Left ventricle myocardium inferior (tissue), 1 donor: Measurements from ENCODE around the gene GPR108. TPM values are rescaled to one million over a fixed set of nuclear protein-coding genes. Genes with fewer than 3 reads are reported as not detected.

ENCODE experiments used
- DNase-seq: peaks from one replicate; pipeline ENCODE4 v3.0.0-alpha.2; 2020
- H3K27ac ChIP-seq: fragments of 200-600 bp; replicated peaks from 2 replicates; pipeline ENCODE4 v1.8.0; 2021
- H3K27me3 ChIP-seq: fragments of 200-600 bp; 2 replicates; pipeline ENCODE4 v1.8.0; 2021; ENCODE audit warnings: low read depth
- H3K36me3 ChIP-seq: fragments of 200-600 bp; 2 replicates; pipeline ENCODE4 v1.8.0; 2021
- H3K4me1 ChIP-seq: fragments of 200-600 bp; 2 replicates; pipeline ENCODE4 v1.8.0; 2021
- H3K4me3 ChIP-seq: fragments of 200-600 bp; 2 replicates; pipeline ENCODE4 v1.8.0; 2021; ENCODE audit warnings: mild to moderate bottlenecking, moderate library complexity
- H3K9me3 ChIP-seq: fragments of 200-600 bp; replicated peaks from 2 replicates; pipeline ENCODE4 v1.8.0; 2021
- intact Hi-C: fragments of 100-400 bp; cut with micrococcal nuclease; formaldehyde crosslinking; loops from one replicate; pipeline ENCODE4 v1.11.0; 2022
- total RNA-seq: library from RNA; stranded (reverse); fragmentation: NEBNext Ultra II Directional; extraction: Animal tissue kit (Norgen Biotek cat#: 25700); gene quantifications from one replicate; pipeline ENCODE4 v1.2.1, GENCODE V29; 2021
- TF ChIP-seq, protein P1 (sequence below): fragments of 200-600 bp; IDR thresholded peaks from 2 replicates; pipeline ENCODE4 v1.8.0; 2021; ENCODE audit warnings: antibody characterized with exemption, mild to moderate bottlenecking, borderline replicate concordance
- donor health status: DM: no; HTN: yes; CAD: no; lungs with severe emphysema.

GPR108 gene
- total RNA-seq, 1 donor from 2014 or later, result 22.4 TPM

DNA sequence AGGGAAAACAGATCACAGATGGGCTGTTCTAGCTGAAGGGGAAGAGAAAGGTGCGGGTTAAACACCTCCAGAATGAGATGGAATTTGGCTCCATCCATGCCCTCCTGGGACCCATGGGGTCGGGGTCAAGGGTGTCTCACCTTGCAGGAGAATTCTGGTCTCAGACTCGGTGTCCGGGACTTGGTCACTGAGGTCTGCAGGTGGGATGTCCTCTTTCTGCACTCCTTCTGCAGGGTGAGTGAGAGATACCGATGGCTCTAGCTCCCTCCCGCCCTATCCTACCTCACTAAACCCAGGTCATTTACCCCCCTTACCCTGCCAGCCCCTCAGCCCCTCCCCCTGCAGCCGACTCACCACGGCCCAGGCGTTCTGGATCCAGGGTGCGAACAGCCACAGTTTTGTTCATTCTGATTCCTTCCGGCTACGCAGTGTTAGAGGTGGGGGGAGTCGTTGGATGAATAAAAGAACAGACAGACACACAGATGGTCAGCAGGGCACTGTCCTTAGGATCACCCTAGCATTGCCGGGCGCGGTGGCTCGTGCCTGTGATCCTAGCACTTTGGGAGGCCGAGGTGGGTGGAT lies 41.0 kb downstream of the GPR108 start:
- Histone ChIP-seq H3K36me3 (peaks cover 4% of the 10 kb centered on the region), H3K4me3 (no peak overlapping the region), H3K27me3 (peaks cover 21% of the 10 kb centered on the region), H3K27ac (no peak overlapping the region), H3K9me3 (no peaks in the 10 kb centered on the region), H3K4me1 (no peaks in the 10 kb centered on the region)
- TF ChIP-seq, protein P1, sequence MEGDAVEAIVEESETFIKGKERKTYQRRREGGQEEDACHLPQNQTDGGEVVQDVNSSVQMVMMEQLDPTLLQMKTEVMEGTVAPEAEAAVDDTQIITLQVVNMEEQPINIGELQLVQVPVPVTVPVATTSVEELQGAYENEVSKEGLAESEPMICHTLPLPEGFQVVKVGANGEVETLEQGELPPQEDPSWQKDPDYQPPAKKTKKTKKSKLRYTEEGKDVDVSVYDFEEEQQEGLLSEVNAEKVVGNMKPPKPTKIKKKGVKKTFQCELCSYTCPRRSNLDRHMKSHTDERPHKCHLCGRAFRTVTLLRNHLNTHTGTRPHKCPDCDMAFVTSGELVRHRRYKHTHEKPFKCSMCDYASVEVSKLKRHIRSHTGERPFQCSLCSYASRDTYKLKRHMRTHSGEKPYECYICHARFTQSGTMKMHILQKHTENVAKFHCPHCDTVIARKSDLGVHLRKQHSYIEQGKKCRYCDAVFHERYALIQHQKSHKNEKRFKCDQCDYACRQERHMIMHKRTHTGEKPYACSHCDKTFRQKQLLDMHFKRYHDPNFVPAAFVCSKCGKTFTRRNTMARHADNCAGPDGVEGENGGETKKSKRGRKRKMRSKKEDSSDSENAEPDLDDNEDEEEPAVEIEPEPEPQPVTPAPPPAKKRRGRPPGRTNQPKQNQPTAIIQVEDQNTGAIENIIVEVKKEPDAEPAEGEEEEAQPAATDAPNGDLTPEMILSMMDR, result no peak
- intact Hi-C loops, result no loop called here
- DNase-seq, result no peak

DNA sequence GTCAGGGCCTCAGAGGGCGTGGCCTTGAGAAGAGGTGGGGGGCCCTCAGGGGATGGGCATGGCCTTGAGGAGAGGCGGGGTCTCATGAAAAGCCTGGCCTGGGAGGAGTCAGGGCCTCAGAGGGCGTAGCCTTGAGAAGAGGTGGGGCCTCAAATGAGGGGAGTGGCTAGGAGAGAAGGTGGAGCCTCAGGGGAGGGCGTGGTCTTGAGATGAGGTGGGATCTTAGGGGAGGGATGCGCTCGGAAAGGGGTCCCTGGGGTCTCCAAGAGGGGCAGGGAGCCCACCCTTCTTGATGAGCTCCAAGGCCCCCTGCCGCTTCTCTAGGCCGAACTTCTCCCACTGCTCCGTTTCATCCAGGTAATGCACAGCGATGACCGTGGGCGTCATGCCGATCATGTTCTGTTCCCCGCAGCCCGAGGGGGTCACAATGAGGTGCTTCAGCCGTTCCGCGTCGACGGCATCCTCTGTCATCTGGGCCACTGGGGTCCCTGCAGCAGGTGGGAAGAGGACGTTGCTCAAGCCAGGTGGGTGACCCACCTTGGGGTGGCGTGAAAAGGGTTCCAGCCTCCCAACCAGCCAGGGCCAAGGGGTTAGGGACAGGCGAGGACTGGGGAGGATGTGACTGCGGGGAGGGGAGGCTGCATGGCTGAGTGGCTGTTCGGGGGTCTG lies 43.1 kb downstream of the GPR108 start:
- TF ChIP-seq, protein P1, result no peak
- Histone ChIP-seq H3K4me3 (no peak overlapping the region), H3K9me3 (no peaks in the 10 kb centered on the region), H3K4me1 (no peaks in the 10 kb centered on the region), H3K27me3 (peaks cover 31% of the 10 kb centered on the region), H3K36me3 (peaks cover 9% of the 10 kb centered on the region), H3K27ac (no peak overlapping the region)
- intact Hi-C loops, result no loop called here
- DNase-seq, result no peak

DNA sequence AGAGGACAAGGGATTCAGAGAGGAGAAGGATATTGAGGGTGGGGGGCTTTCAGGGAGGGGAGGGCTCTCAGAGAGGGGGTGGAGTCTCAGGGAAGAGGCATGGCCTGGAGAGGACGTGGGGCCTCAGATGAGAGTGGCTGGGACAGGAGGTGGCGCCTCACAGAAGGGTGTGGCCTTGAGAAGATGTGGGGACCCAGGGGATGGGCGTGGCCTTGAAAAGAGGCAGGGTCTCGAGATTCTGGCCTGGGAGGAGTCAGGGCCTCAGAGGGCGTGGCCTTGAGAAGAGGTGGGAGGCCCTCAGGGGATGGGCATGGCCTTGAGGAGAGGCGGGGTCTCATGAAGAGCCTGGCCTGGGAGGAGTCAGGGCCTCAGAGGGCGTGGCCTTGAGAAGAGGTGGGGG lies 43.7 kb downstream of the GPR108 start:
- no peaks in the 10 kb centered on the region for H3K4me1 ChIP-seq
- intact Hi-C loops, result no loop called here

DNA sequence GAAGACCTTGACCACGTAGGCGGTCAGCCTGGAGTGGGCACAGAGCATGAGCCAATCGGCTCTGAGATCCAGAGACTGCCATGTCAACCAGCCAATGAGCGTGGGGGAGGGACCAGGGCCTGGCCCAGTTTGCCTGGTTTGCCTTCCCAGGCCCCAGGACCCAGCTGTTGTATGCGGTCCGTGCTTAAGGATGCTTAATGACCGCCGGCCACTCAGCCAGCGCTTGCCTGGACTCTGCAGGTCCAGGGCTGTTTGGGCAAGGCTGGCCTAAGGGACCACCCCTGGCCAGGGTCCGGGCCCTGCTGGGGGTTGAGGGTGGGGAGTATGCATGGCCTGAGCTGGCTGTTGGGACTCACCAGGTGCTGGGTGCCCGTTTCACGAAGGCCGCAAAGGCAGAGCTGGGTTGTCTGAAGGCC lies 44.3 kb downstream of the GPR108 start:
- no peaks in the 10 kb centered on the region for H3K9me3 ChIP-seq
- H3K36me3 ChIP-seq, result peaks cover 9% of the 10 kb centered on the region
- peaks cover 27% of the 10 kb centered on the region for H3K27me3 ChIP-seq
- TF ChIP-seq, protein P1, result no peak
- H3K4me3 ChIP-seq, result no peak overlapping the region
- no peak for DNase-seq
- intact Hi-C loops, result no loop called here
- H3K4me1 ChIP-seq, result no peaks in the 10 kb centered on the region
- H3K27ac ChIP-seq, result no peak overlapping the region

More for the DNA sequence above, 43.7 kb downstream of the GPR108 start:
- H3K36me3 ChIP-seq, result peaks cover 9% of the 10 kb centered on the region
- H3K27ac ChIP-seq, result no peak overlapping the region
- H3K4me3 ChIP-seq, result no peak overlapping the region
- no peaks in the 10 kb centered on the region for H3K9me3 ChIP-seq
- TF ChIP-seq, protein P1, result no peak
- peaks cover 31% of the 10 kb centered on the region for H3K27me3 ChIP-seq
- no peak for DNase-seq

DNA sequence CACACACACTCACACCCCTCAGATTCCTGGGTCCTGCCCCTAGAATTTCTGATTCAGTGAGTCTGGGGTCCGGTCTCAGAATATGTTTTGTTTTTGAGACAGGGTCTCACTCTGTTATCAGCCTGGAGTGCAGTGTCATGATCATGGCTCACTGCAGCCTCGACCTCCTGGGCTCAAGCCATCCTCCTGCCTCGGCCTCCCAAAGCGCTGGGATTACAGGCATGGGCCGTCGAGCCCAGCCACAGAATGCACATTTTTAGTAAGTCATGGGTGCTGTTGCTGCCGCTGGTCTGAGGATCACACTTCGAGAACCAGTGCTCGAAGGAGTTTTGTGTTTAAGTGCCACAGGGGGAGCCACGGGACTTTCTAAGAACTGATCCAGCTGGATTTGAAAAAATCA lies 45.4 kb downstream of the GPR108 start:
- no peak for DNase-seq
- H3K4me3 ChIP-seq, result no peak overlapping the region
- intact Hi-C loops, result no loop called here
- peaks cover 27% of the 10 kb centered on the region for H3K27me3 ChIP-seq
- no peaks in the 10 kb centered on the region for H3K9me3 ChIP-seq
- H3K4me1 ChIP-seq, result no peaks in the 10 kb centered on the region
- H3K27ac ChIP-seq, result no peak overlapping the region
- peaks cover 9% of the 10 kb centered on the region for H3K36me3 ChIP-seq
- TF ChIP-seq, protein P1, result no peak
